Adrenal gland (tissue), 12 donors: Measurements from ENCODE around the gene MAST2. TPM values are rescaled to one million over a fixed set of nuclear protein-coding genes. Genes with fewer than 3 reads are reported as not detected.
"Not testable (repeated sequence)": the region's sequence is repeated elsewhere in the genome, so short reads cannot be mapped to it uniquely, and the experiment has no call there.

Experiments
- DNase-seq, 7 donors: peaks; one replicate each; pipeline ENCODE4 v3.0.0-alpha.2; 2019 to 2020
- H3K27ac ChIP-seq, 5 donors: fragments of 200-600 bp; sonication (generic) in 4 of 5; 1 replicate in 3 of 5; 2 replicates in 2 of 5; pipeline versions ENCODE4 v1.5.1 to v1.8.0; 2016 to 2020; ENCODE audit warnings: mild to moderate bottlenecking in 1 of 5
- H3K27me3 ChIP-seq: fragments of 200-600 bp; 2 replicates; pipeline ENCODE4 v1.8.0; 2021
- H3K36me3 ChIP-seq, 2 donors: fragments of 200-600 bp; replicated peaks in 1 of 2; 1 replicate in 1 of 2; 2 replicates in 1 of 2; pipeline versions ENCODE4 v1.5.1 to v1.8.0; 2018 to 2022
- H3K4me1 ChIP-seq, 2 donors: fragments of 200-600 bp; replicated peaks in 1 of 2; 1 replicate in 1 of 2; 2 replicates in 1 of 2; pipeline versions ENCODE4 v1.5.1 to v1.8.0; 2018 to 2021
- H3K4me3 ChIP-seq, 4 donors: fragments of 200-600 bp; sonication (generic) in 3 of 4; one replicate each; pipeline ENCODE4 v1.5.1; 2016 to 2018
- H3K9me3 ChIP-seq, 3 donors: fragments of 200-600 bp; sonication (generic) in 1 of 3; replicated peaks in 1 of 3; 1 replicate in 2 of 3; 2 replicates in 1 of 3; pipeline versions ENCODE4 v1.5.1 to v1.8.0; 2016 to 2021
- CTCF ChIP-seq, 6 experiments: fragments of 450-650 bp in 4 of 6; fragments of 200-600 bp in 2 of 6; sonication (generic) in 1 of 6; IDR thresholded peaks; 1 replicate in 5 of 6; 2 replicates in 1 of 6; pipeline versions ENCODE4 v1.5.1 to v1.8.0; 2016 to 2021; ENCODE audit warnings: antibody characterized with exemption in 6 of 6, mild to moderate bottlenecking in 2 of 6, moderate library complexity in 1 of 6
- POLR2A ChIP-seq, 2 donors: fragments of 450-650 bp; IDR thresholded peaks; one replicate each; pipeline ENCODE4 v1.6.1; 2017; ENCODE audit warnings: antibody characterized with exemption in 2 of 2, mild to moderate bottlenecking in 2 of 2, moderate library complexity in 1 of 2
- WGBS, 4 donors: extraction: QIAGEN DNeasy Blood & Tissue Kit in 2 of 4; methylation state at CpG; one replicate each; pipeline versions ENCODE4 v1.1.5 to v1.1.7; 2013 to 2017; 5-methylcytosine and 5-hydroxymethylcytosine counted together
- intact Hi-C, 2 donors: fragments of 100-400 bp; cut with DNase I; formaldehyde crosslinking; loops; one replicate each; pipeline versions ENCODE4 v1.14.1 to v1.15.0; 2022 to 2023
- polyA plus RNA-seq, 3 donors: library from polyadenylated mRNA; stranded (reverse); fragments of 200-250 nt in 2 of 3; fragments of 350-450 nt in 1 of 3; fragmentation: Illumina TruSeq in 1 of 3; extraction: RNeasy Lipid Tissue Mini Kit (QIAGEN cat#74804) in 1 of 3; gene quantifications; one replicate each; pipeline ENCODE4 v1.2.3, GENCODE V29; 2013 to 2014
- total RNA-seq, 9 donors: library from RNA; depleted of rRNA in 4 of 9; stranded (reverse); fragments of >200 nt in 4 of 9; fragments of 120-200 nt in 1 of 9; fragmentation: NEBNext Ultra II Directional in 1 of 9; extraction: Animal tissue kit (Norgen Biotek cat#: 25700) in 1 of 9; gene quantifications; one replicate each; pipeline versions ENCODE4 v1.1.0 to v1.2.4, GENCODE V29; 2013 to 2023
- donor health status: healthy with polysubstance abuse.
- donor health status: Bipolar disorder and iron deficiency.
- donor health status: DM: yes; HTN: yes; CAD: no.
- donor health status: DM: no; HTN: no; CAD: no.
- donor health status: DM: no; HTN: no; CAD: no.
- donor health status: DM: yes; HTN: yes; CAD: no.

MAST2 gene
- total and polyA plus RNA-seq, 12 donors = 18.1 to 38.5 (median 23.5) TPM

GRCh38 chr1:45925728-45926287, 122.4 kb downstream of the MAST2 start:
- Histone ChIP-seq H3K4me1 (peaks cover 0 to 9% of the 10 kb centered on the region in 2 donors), H3K4me3 (no peak overlapping the region), H3K36me3 (no peaks in the 10 kb centered on the region), H3K27me3 (no peaks in the 10 kb centered on the region), H3K9me3 (no peaks in the 10 kb centered on the region), H3K27ac (no peak overlapping the region)
- TF ChIP-seq CTCF (IDR thresholded peaks at IDR 0.05) = no peak
- no peak for TF ChIP-seq POLR2A (IDR thresholded peaks at IDR 0.05)
- no peak for DNase-seq
- intact Hi-C loops = no loop called here
- 86 to 94% (median 93%) methylated on average over 2 of the region's 2 CpGs for WGBS, 4 donors

DNA sequence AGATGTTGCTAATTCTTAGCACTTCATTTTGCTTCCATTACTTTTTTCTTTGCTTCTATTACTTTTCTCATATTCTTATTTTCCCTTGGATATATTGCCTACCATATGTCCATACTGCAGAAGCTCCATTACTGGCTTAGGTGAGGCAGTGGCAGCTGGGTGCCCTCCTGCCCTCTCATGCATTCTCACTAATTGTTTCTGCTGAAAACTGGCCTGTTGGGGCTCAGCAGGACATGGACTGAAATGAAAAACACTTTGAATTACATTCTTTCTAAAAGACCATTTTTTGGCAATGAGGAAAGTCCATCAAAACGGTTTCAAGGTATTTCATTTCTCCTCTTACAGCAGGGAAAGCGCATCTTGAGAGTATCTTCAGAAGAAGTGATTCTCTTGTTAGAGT, 122.9 kb downstream of the MAST2 start:
- WGBS, 4 donors = 77 to 83% (median 83%) methylated on average over 2 of the region's 2 CpGs
- Histone ChIP-seq H3K4me3 (no peak overlapping the region), H3K27me3 (no peaks in the 10 kb centered on the region), H3K27ac (no peak overlapping the region), H3K9me3 (no peaks in the 10 kb centered on the region), H3K4me1 (peaks cover 0 to 9% of the 10 kb centered on the region in 2 donors), H3K36me3 (no peaks in the 10 kb centered on the region)
- intact Hi-C loops = no loop called here
- no peak for DNase-seq
- TF ChIP-seq CTCF (IDR thresholded peaks at IDR 0.05) = no peak
- no peak for TF ChIP-seq POLR2A (IDR thresholded peaks at IDR 0.05)

DNA sequence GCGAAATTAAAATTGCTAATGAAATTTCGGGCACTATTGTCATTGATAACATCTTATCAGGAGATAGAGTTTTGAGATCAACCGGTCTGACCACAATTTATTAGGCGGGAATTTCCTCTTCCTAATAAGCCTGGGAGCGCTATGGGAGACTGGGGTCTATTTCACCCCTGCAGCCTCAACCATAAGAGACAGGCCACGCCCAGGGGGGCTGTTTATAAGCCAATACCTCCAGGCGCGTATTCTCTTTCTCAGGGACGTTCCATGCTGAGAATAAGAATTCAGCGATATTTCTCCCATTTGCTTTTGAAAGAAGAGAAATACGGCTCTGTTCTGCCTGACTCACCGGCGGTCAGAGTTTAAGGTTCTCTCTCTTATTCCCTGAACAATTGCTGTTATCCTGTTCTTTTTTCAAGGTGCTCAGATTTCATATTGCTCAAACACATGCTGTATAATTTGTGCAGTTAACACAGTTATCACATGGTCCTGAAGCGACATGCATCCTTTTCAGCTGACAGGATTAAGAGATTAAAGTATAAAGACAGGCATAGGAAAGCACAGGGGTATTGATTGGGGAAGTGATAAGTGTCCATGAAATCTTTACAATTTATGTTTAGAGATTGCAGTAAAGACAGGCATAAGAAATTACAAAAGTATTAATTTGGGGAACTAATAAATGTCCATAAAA, 124.0 kb downstream of the MAST2 start:
- H3K4me1 ChIP-seq, intact Hi-C loops, DNase-seq, H3K27ac ChIP-seq, H3K9me3 ChIP-seq, H3K4me3 ChIP-seq, H3K27me3 ChIP-seq, H3K36me3 ChIP-seq: not testable (repeated sequence)
- WGBS, 4 donors = 90 to 91% (median 91%) methylated on average over 14 of the region's 14 CpGs

GRCh38 chr1:45928486-45929205, 125.2 kb downstream of the MAST2 start:
- Histone ChIP-seq H3K27ac (peak overlapping the region in 1 of 5 donors; percentile 31), H3K9me3 (no peaks in the 10 kb centered on the region), H3K36me3 (no peaks in the 10 kb centered on the region), H3K4me1 (peaks cover 0 to 9% of the 10 kb centered on the region in 2 donors), H3K4me3 (no peak overlapping the region), H3K27me3 (no peaks in the 10 kb centered on the region)
- intact Hi-C loops = no loop called here
- 90 to 100% (median 91%) methylated on average over 3 of the region's 3 CpGs for WGBS, 4 donors
- TF ChIP-seq POLR2A (IDR thresholded peaks at IDR 0.05) = no peak
- no peak for TF ChIP-seq CTCF (IDR thresholded peaks at IDR 0.05)
- DNase-seq = no peak
